Thymus (tissue), 11 donors: ENCODE results near the gene SMG9. TPM values are rescaled to one million over a fixed set of nuclear protein-coding genes. Genes with fewer than 3 reads are reported as not detected.

ENCODE experiments used
- DNase-seq, 9 donors: peaks; one replicate each; pipeline ENCODE4 v3.0.0-alpha.2; 2013; ENCODE audit warnings: low spot score in 9 of 9, low read depth in 6 of 9, missing footprints in 1 of 9
- H3K27ac ChIP-seq, 2 donors: one replicate each; pipeline ENCODE4 v1.5.1; 2013; ENCODE audit warnings: control low read depth in 1 of 2, low read depth in 1 of 2, low read length in 1 of 2, mild to moderate bottlenecking in 1 of 2, moderate library complexity in 1 of 2
- H3K27me3 ChIP-seq, 2 donors: one replicate each; pipeline ENCODE4 v1.5.1; 2013; ENCODE audit warnings: low read length in 1 of 2; ENCODE audit not compliant: control insufficient read depth in 2 of 2, insufficient read depth in 1 of 2
- H3K36me3 ChIP-seq, 2 donors: one replicate each; pipeline ENCODE4 v1.5.1; 2013; ENCODE audit warnings: low read length in 1 of 2, mild to moderate bottlenecking in 1 of 2, moderate library complexity in 1 of 2; ENCODE audit not compliant: control insufficient read depth in 2 of 2, insufficient read depth in 2 of 2
- H3K4me1 ChIP-seq, 2 donors: one replicate each; pipeline ENCODE4 v1.5.1; 2013; ENCODE audit warnings: low read length in 2 of 2; ENCODE audit not compliant: control insufficient read depth in 2 of 2, insufficient read depth in 2 of 2
- H3K4me3 ChIP-seq, 2 donors: one replicate each; pipeline ENCODE4 v1.5.1; 2013; ENCODE audit warnings: low read length in 2 of 2, control low read depth in 1 of 2, mild to moderate bottlenecking in 1 of 2
- H3K9me3 ChIP-seq, 2 donors: one replicate each; pipeline ENCODE4 v1.5.1; 2013; ENCODE audit warnings: low read length in 1 of 2, mild to moderate bottlenecking in 1 of 2; ENCODE audit not compliant: control insufficient read depth in 2 of 2, insufficient read depth in 1 of 2
- WGBS: extraction: QIAGEN DNeasy Blood & Tissue Kit; methylation state at CpG from one replicate; pipeline ENCODE4 v1.1.7; 2013; 5-methylcytosine and 5-hydroxymethylcytosine counted together
- polyA plus RNA-seq: library from polyadenylated mRNA; stranded (reverse); fragments of 200-250 nt; gene quantifications from one replicate; pipeline ENCODE4 v1.2.3, GENCODE V29; 2013
- total RNA-seq: library from RNA; stranded (reverse); fragments of 120-200 nt; gene quantifications from one replicate; pipeline ENCODE4 v1.2.4, GENCODE V29; 2013
- donor health status: healthy.

The SMG9 gene
- total and polyA plus RNA-seq, 2 donors = 16.0 to 36.9 TPM

- no peak for DNase-seq
- 64% methylated on average over 2 of the region's 2 CpGs for WGBS
- Histone ChIP-seq H3K36me3 (no peaks in the 10 kb centered on the region), H3K4me1 (no peaks in the 10 kb centered on the region), H3K4me3 (no peak overlapping the region), H3K27me3 (no peaks in the 10 kb centered on the region), H3K9me3 (peaks cover 0 to 7% of the 10 kb centered on the region in 2 donors), H3K27ac (no peak overlapping the region)
Measured at GRCh38 chr19:43708716-43709115, 46.0 kb downstream of the SMG9 start.

GRCh38 chr19:43707158-43707712, 47.5 kb downstream of the SMG9 start:
- H3K4me1 ChIP-seq = no peaks in the 10 kb centered on the region
- 93% methylated on average over 13 of the region's 13 CpGs for WGBS
- no peak overlapping the region for H3K4me3 ChIP-seq
- DNase-seq = no peak
- H3K9me3 ChIP-seq = peaks cover 0 to 7% of the 10 kb centered on the region in 2 donors
- H3K36me3 ChIP-seq = no peaks in the 10 kb centered on the region
- H3K27me3 ChIP-seq = no peaks in the 10 kb centered on the region
- no peak overlapping the region for H3K27ac ChIP-seq

GRCh38 chr19:43705729-43706128, 49.0 kb downstream of the SMG9 start:
- peaks cover 0 to 1% of the 10 kb centered on the region in 2 donors for H3K27me3 ChIP-seq
- H3K36me3 ChIP-seq = no peaks in the 10 kb centered on the region
- DNase-seq = no peak
- no peak overlapping the region for H3K27ac ChIP-seq
- peaks cover 0 to 7% of the 10 kb centered on the region in 2 donors for H3K9me3 ChIP-seq
- H3K4me1 ChIP-seq = peaks cover 0 to 1% of the 10 kb centered on the region in 2 donors
- 89% methylated on average over 6 of the region's 6 CpGs for WGBS
- H3K4me3 ChIP-seq = no peak overlapping the region

- H3K27me3 ChIP-seq = peaks cover 3 to 17% of the 10 kb centered on the region in 2 donors
- H3K4me3 ChIP-seq = no peak overlapping the region
- no peaks in the 10 kb centered on the region for H3K36me3 ChIP-seq
- no peak for DNase-seq
- no peak overlapping the region for H3K27ac ChIP-seq
- peaks cover 3 to 5% of the 10 kb centered on the region in 2 donors for H3K4me1 ChIP-seq
- H3K9me3 ChIP-seq = peaks cover 0 to 7% of the 10 kb centered on the region in 2 donors
- 90% methylated on average over 7 of the region's 7 CpGs for WGBS
Measured at GRCh38 chr19:43704002-43704705, 50.6 kb downstream of the SMG9 start.

- DNase-seq = peak in 1 of 9 donors; percentile 21
- no peaks in the 10 kb centered on the region for H3K9me3 ChIP-seq
- H3K4me3 ChIP-seq = no peak overlapping the region
- H3K27ac ChIP-seq = peak overlapping the region; percentile 38 to 73
- 78% methylated on average over 13 of the region's 13 CpGs for WGBS
- peaks cover 3 to 30% of the 10 kb centered on the region in 2 donors for H3K27me3 ChIP-seq
- peaks cover 3 to 5% of the 10 kb centered on the region in 2 donors for H3K4me1 ChIP-seq
- H3K36me3 ChIP-seq = no peaks in the 10 kb centered on the region
Measured at GRCh38 chr19:43700395-43701000, 54.3 kb downstream of the SMG9 start.

- WGBS = 19% methylated on average over 46 of the region's 46 CpGs
- Histone ChIP-seq H3K4me3 (no peak overlapping the region), H3K27ac (peak overlapping the region in 1 of 2 donors; percentile 38), H3K4me1 (peaks cover 3 to 5% of the 10 kb centered on the region in 2 donors), H3K36me3 (no peaks in the 10 kb centered on the region), H3K9me3 (no peaks in the 10 kb centered on the region), H3K27me3 (peaks cover 3 to 30% of the 10 kb centered on the region in 2 donors)
- no peak for DNase-seq
Measured at GRCh38 chr19:43699506-43700394, 55.0 kb downstream of the SMG9 start.

- no peaks in the 10 kb centered on the region for H3K9me3 ChIP-seq
- 87% methylated on average over 5 of the region's 5 CpGs for WGBS
- DNase-seq = no peak
- no peak overlapping the region for H3K4me3 ChIP-seq
- H3K4me1 ChIP-seq = peaks cover 3 to 5% of the 10 kb centered on the region in 2 donors
- no peak overlapping the region for H3K27ac ChIP-seq
- H3K36me3 ChIP-seq = no peaks in the 10 kb centered on the region
- H3K27me3 ChIP-seq = peaks cover 3 to 30% of the 10 kb centered on the region in 2 donors
Measured at GRCh38 chr19:43697295-43697694, 57.5 kb downstream of the SMG9 start.

- no peak for DNase-seq
- Histone ChIP-seq H3K36me3 (no peaks in the 10 kb centered on the region), H3K4me1 (peaks cover 3 to 5% of the 10 kb centered on the region in 2 donors), H3K4me3 (no peak overlapping the region), H3K27me3 (peaks cover 3 to 30% of the 10 kb centered on the region in 2 donors), H3K27ac (no peak overlapping the region), H3K9me3 (peaks cover 1 to 3% of the 10 kb centered on the region in 2 donors)
- 87% methylated on average over 6 of the region's 6 CpGs for WGBS
Measured at GRCh38 chr19:43695985-43696704, 58.6 kb downstream of the SMG9 start.
